ENCODE data around the gene NCKIPSD. TPM values are rescaled to one million over a fixed set of nuclear protein-coding genes. Genes with fewer than 3 reads are reported as not detected.
A peak's percentile ranks its signal among the peaks of the same experiment; 100 is the strongest.

Gene NCKIPSD
- total RNA-seq, 1 donor from 2014 or later: 26.3 TPM

- no peak for TF ChIP-seq CTCF (IDR thresholded peaks at IDR 0.05)
- H3K36me3 Mint-ChIP-seq (ENCODE audit: unreplicated experiment): peaks cover 37% of the 10 kb centered on the region
- peaks cover 41% of the 10 kb centered on the region for H3K4me1 Mint-ChIP-seq (ENCODE audit: unreplicated experiment)
Measured at GRCh38 chr3:48689384-48689783, 3.7 kb upstream of the NCKIPSD start.

GRCh38 chr3:48688737-48689075, 3.0 kb upstream of the NCKIPSD start:
- peaks cover 35% of the 10 kb centered on the region for H3K36me3 Mint-ChIP-seq (ENCODE audit: unreplicated experiment)
- H3K27ac Mint-ChIP-seq (ENCODE audit: unreplicated experiment): no peak overlapping the region
- no peaks in the 10 kb centered on the region for H3K27me3 Mint-ChIP-seq (ENCODE audit: unreplicated experiment)
- TF ChIP-seq CTCF (IDR thresholded peaks at IDR 0.05): no peak
- H3K9me3 Mint-ChIP-seq (ENCODE audit: unreplicated experiment): no peaks in the 10 kb centered on the region
- no peak overlapping the region for H3K4me3 Mint-ChIP-seq (ENCODE audit: unreplicated experiment)
- no peak for DNase-seq (ENCODE audit: extremely low spot score, unreplicated experiment)
- H3K4me1 Mint-ChIP-seq (ENCODE audit: unreplicated experiment): peaks cover 42% of the 10 kb centered on the region

More at GRCh38 chr3:48689384-48689783, 3.7 kb upstream of the NCKIPSD start:
- H3K27ac Mint-ChIP-seq (ENCODE audit: unreplicated experiment): no peak overlapping the region
- H3K27me3 Mint-ChIP-seq (ENCODE audit: unreplicated experiment): no peaks in the 10 kb centered on the region
- no peaks in the 10 kb centered on the region for H3K9me3 Mint-ChIP-seq (ENCODE audit: unreplicated experiment)
- DNase-seq (ENCODE audit: extremely low spot score, unreplicated experiment): no peak
- H3K4me3 Mint-ChIP-seq (ENCODE audit: unreplicated experiment): no peak overlapping the region

- Mint-ChIP-seq H3K27me3 (ENCODE audit: unreplicated experiment) (no peaks in the 10 kb centered on the region), H3K9me3 (ENCODE audit: unreplicated experiment) (no peaks in the 10 kb centered on the region), H3K27ac (ENCODE audit: unreplicated experiment) (no peak overlapping the region), H3K4me3 (ENCODE audit: unreplicated experiment) (no peak overlapping the region), H3K4me1 (ENCODE audit: unreplicated experiment) (peaks cover 43% of the 10 kb centered on the region), H3K36me3 (ENCODE audit: unreplicated experiment) (peaks cover 31% of the 10 kb centered on the region)
- no peak for DNase-seq (ENCODE audit: extremely low spot score, unreplicated experiment)
- TF ChIP-seq CTCF (IDR thresholded peaks at IDR 0.05): no peak
Measured at GRCh38 chr3:48688032-48688736, 2.5 kb upstream of the NCKIPSD start.

GRCh38 chr3:48687220-48687678, 1.5 kb upstream of the NCKIPSD start:
- Mint-ChIP-seq H3K27ac (ENCODE audit: unreplicated experiment) (peak overlapping the region; percentile 69), H3K4me3 (ENCODE audit: unreplicated experiment) (no peak overlapping the region), H3K4me1 (ENCODE audit: unreplicated experiment) (peaks cover 45% of the 10 kb centered on the region), H3K27me3 (ENCODE audit: unreplicated experiment) (no peaks in the 10 kb centered on the region), H3K36me3 (ENCODE audit: unreplicated experiment) (peaks cover 28% of the 10 kb centered on the region), H3K9me3 (ENCODE audit: unreplicated experiment) (no peaks in the 10 kb centered on the region)
- DNase-seq (ENCODE audit: extremely low spot score, unreplicated experiment): no peak
- no peak for TF ChIP-seq CTCF (IDR thresholded peaks at IDR 0.05)

- Mint-ChIP-seq H3K4me1 (ENCODE audit: unreplicated experiment) (peaks cover 45% of the 10 kb centered on the region), H3K36me3 (ENCODE audit: unreplicated experiment) (peaks cover 29% of the 10 kb centered on the region), H3K27me3 (ENCODE audit: unreplicated experiment) (no peaks in the 10 kb centered on the region), H3K4me3 (ENCODE audit: unreplicated experiment) (peak overlapping the region; percentile 82), H3K27ac (ENCODE audit: unreplicated experiment) (peak overlapping the region; percentile 90), H3K9me3 (ENCODE audit: unreplicated experiment) (no peaks in the 10 kb centered on the region)
- DNase-seq (ENCODE audit: extremely low spot score, unreplicated experiment): no peak
- TF ChIP-seq CTCF (IDR thresholded peaks at IDR 0.05): no peak
Measured at GRCh38 chr3:48686538-48687219, 964 bp upstream of the NCKIPSD start.

Measured in osteocyte (in vitro differentiated cells).